GM20431 (cell line): ENCODE measurements around the gene SIX2.
"Not testable (repeated sequence)": the region's sequence is repeated elsewhere in the genome, so short reads cannot be mapped to it uniquely, and the experiment has no call there.

Source experiments
- in situ Hi-C: fragments of 300-500 bp; cut with MseI, MboI; formaldehyde crosslinking; loops from one replicate; pipeline ENCODE4 v1.15.0; 2020; ENCODE audit warnings: low sequenced_read_pairs; ENCODE audit not compliant: unreplicated experiment

SIX2 gene

GRCh38 chr2:45009303-45009927 lies at the start of gene SIX2:
SIX2 (minus strand) TSS chr2:45009452; CDS start chr2:45009110, 342 bp downstream.
- in situ Hi-C loops = no loop called here

GRCh38 chr2:45055162-45055605 lies 45.9 kb upstream of the SIX2 start:
- in situ Hi-C loops = no loop called here

- in situ Hi-C loops = no loop called here
These were observed 44.7 kb upstream of the SIX2 start for GRCh38 chr2:45053966-45054365.

- in situ Hi-C loops = no loop called here
These were observed 43.2 kb upstream of the SIX2 start for GRCh38 chr2:45052388-45052928.

GRCh38 chr2:45049569-45050336 lies 40.5 kb upstream of the SIX2 start:
- in situ Hi-C loops = no loop called here

- in situ Hi-C loops = no loop called here
These were observed 38.0 kb upstream of the SIX2 start for GRCh38 chr2:45047301-45047700.

- in situ Hi-C loops = no loop called here
These were observed 37.5 kb upstream of the SIX2 start for GRCh38 chr2:45046786-45047185.

- in situ Hi-C loops = no loop called here
These were observed 36.5 kb upstream of the SIX2 start for GRCh38 chr2:45045706-45046105.

GRCh38 chr2:45044916-45045315 lies 35.7 kb upstream of the SIX2 start:
- in situ Hi-C loops = no loop called here

- in situ Hi-C loops = no loop called here
These were observed 33.9 kb upstream of the SIX2 start for GRCh38 chr2:45043174-45043573.

- in situ Hi-C loops = no loop called here
These were observed 33.1 kb upstream of the SIX2 start for GRCh38 chr2:45042401-45042800.

GRCh38 chr2:45040786-45041185 lies 31.5 kb upstream of the SIX2 start:
- in situ Hi-C loops = no loop called here

- in situ Hi-C loops = not testable (repeated sequence)
These were observed 30.6 kb upstream of the SIX2 start for GRCh38 chr2:45039804-45040203.

- in situ Hi-C loops = not testable (repeated sequence)
These were observed 29.6 kb upstream of the SIX2 start for GRCh38 chr2:45038861-45039260.

GRCh38 chr2:45033302-45033701 lies 24.1 kb upstream of the SIX2 start:
- in situ Hi-C loops = no loop called here

- in situ Hi-C loops = no loop called here
These were observed 21.8 kb upstream of the SIX2 start for GRCh38 chr2:45031028-45031427.

GRCh38 chr2:45030553-45030952 lies 21.3 kb upstream of the SIX2 start:
- in situ Hi-C loops = no loop called here

- in situ Hi-C loops = no loop called here
These were observed 20.0 kb upstream of the SIX2 start for GRCh38 chr2:45029215-45029614.

- in situ Hi-C loops = no loop called here
These were observed 19.0 kb upstream of the SIX2 start for GRCh38 chr2:45028276-45028675.

GRCh38 chr2:45026924-45027450 lies 17.7 kb upstream of the SIX2 start:
- in situ Hi-C loops = no loop called here

- in situ Hi-C loops = no loop called here
These were observed 15.5 kb upstream of the SIX2 start for GRCh38 chr2:45024600-45025291.
